Skeletal muscle tissue (tissue), 4 donors: ENCODE measurements around the gene EVC. TPM values are rescaled to one million over a fixed set of nuclear protein-coding genes. Genes with fewer than 3 reads are reported as not detected.
"Not testable (repeated sequence)": the region's sequence is repeated elsewhere in the genome, so short reads cannot be mapped to it uniquely, and the experiment has no call there.

Source experiments
- H3K27ac ChIP-seq: one replicate; pipeline ENCODE4 v1.7.0; 2013; ENCODE audit warnings: mild to moderate bottlenecking, low read depth, low read length, inconsistent platforms
- H3K27me3 ChIP-seq, 3 donors: one replicate each; pipeline ENCODE4 v1.7.0; 2013; ENCODE audit warnings: low read length in 3 of 3; ENCODE audit not compliant: control insufficient read depth in 3 of 3, insufficient read depth in 3 of 3
- H3K36me3 ChIP-seq, 3 donors: one replicate each; pipeline ENCODE4 v1.7.0; 2013; ENCODE audit warnings: low read length in 3 of 3; ENCODE audit not compliant: control insufficient read depth in 3 of 3, insufficient read depth in 3 of 3
- H3K4me1 ChIP-seq, 3 donors: one replicate each; pipeline ENCODE4 v1.7.0; 2013; ENCODE audit warnings: low read length in 3 of 3, mild to moderate bottlenecking in 3 of 3; ENCODE audit not compliant: control insufficient read depth in 3 of 3, insufficient read depth in 3 of 3
- H3K4me3 ChIP-seq, 3 donors: one replicate each; pipeline ENCODE4 v1.7.0; 2013; ENCODE audit warnings: low read length in 3 of 3
- H3K9ac ChIP-seq, 3 donors: one replicate each; pipeline ENCODE4 v1.7.0; 2013; ENCODE audit warnings: low read length in 3 of 3, mild to moderate bottlenecking in 3 of 3, moderate library complexity in 2 of 3, low read depth in 1 of 3
- H3K9me3 ChIP-seq, 3 donors: one replicate each; pipeline ENCODE4 v1.7.0; 2013; ENCODE audit warnings: low read length in 3 of 3; ENCODE audit not compliant: control insufficient read depth in 3 of 3
- total RNA-seq: library from RNA; depleted of rRNA; stranded (reverse); fragments of >200 nt; gene quantifications from one replicate; pipeline ENCODE4 v1.2.3, GENCODE V29; 2014
- donor health status: Osteomylitis.

The EVC gene
- total RNA-seq, 1 donor from 2014 or later, result 19.8 TPM

- H3K4me1 ChIP-seq, result no peaks in the 10 kb centered on the region
- no peaks in the 10 kb centered on the region for H3K27me3 ChIP-seq
- no peak overlapping the region for H3K27ac ChIP-seq
- H3K4me3 ChIP-seq, result no peak overlapping the region
- H3K9ac ChIP-seq, result no peak overlapping the region
- H3K36me3 ChIP-seq, result peaks cover 2 to 7% (median 3%) of the 10 kb centered on the region in 3 donors
- H3K9me3 ChIP-seq, result peaks cover 0 to 3% (median 2%) of the 10 kb centered on the region in 3 donors
Measured at GRCh38 chr4:5721923-5722322, 10.9 kb downstream of the EVC start.

- Histone ChIP-seq H3K9me3 (peaks cover 0 to 3% (median 2%) of the 10 kb centered on the region in 3 donors), H3K9ac (no peak overlapping the region), H3K4me1 (no peaks in the 10 kb centered on the region), H3K4me3 (no peak overlapping the region), H3K27ac (no peak overlapping the region), H3K36me3 (peaks cover 2 to 7% (median 3%) of the 10 kb centered on the region in 3 donors), H3K27me3 (no peaks in the 10 kb centered on the region)
Measured at GRCh38 chr4:5722328-5722727, 11.3 kb downstream of the EVC start.

GRCh38 chr4:5724377-5724776 lies 13.4 kb downstream of the EVC start:
- Histone ChIP-seq H3K36me3 (peaks cover 2 to 7% (median 4%) of the 10 kb centered on the region in 3 donors), H3K27me3 (no peaks in the 10 kb centered on the region), H3K4me1 (no peaks in the 10 kb centered on the region), H3K9me3 (peaks cover 0 to 3% (median 2%) of the 10 kb centered on the region in 3 donors), H3K4me3 (no peak overlapping the region), H3K9ac (no peak overlapping the region), H3K27ac (no peak overlapping the region)

GRCh38 chr4:5728412-5728811 lies 17.4 kb downstream of the EVC start:
- H3K36me3 ChIP-seq, result peaks cover 3 to 13% (median 6%) of the 10 kb centered on the region in 3 donors
- H3K9me3 ChIP-seq, H3K27me3 ChIP-seq, H3K4me3 ChIP-seq, H3K4me1 ChIP-seq, H3K27ac ChIP-seq, H3K9ac ChIP-seq: not testable (repeated sequence)

GRCh38 chr4:5730436-5730835 lies 19.4 kb downstream of the EVC start:
- Histone ChIP-seq H3K9me3 (peaks cover 0 to 3% (median 0%) of the 10 kb centered on the region in 3 donors), H3K36me3 (peaks cover 3 to 14% (median 6%) of the 10 kb centered on the region in 3 donors), H3K27me3 (no peaks in the 10 kb centered on the region), H3K9ac (no peak overlapping the region), H3K27ac (no peak overlapping the region), H3K4me1 (no peaks in the 10 kb centered on the region), H3K4me3 (no peak overlapping the region)

- Histone ChIP-seq H3K4me3 (no peak overlapping the region), H3K36me3 (peaks cover 6 to 16% (median 6%) of the 10 kb centered on the region in 3 donors), H3K27me3 (no peaks in the 10 kb centered on the region), H3K27ac (no peak overlapping the region), H3K9ac (no peak overlapping the region), H3K9me3 (no peaks in the 10 kb centered on the region), H3K4me1 (no peaks in the 10 kb centered on the region)
Measured at GRCh38 chr4:5730993-5731990, 20.3 kb downstream of the EVC start.

- Histone ChIP-seq H3K9me3 (no peaks in the 10 kb centered on the region), H3K27me3 (no peaks in the 10 kb centered on the region), H3K27ac (no peak overlapping the region), H3K9ac (no peak overlapping the region), H3K36me3 (peaks cover 6 to 16% (median 6%) of the 10 kb centered on the region in 3 donors), H3K4me1 (no peaks in the 10 kb centered on the region), H3K4me3 (no peak overlapping the region)
Measured at GRCh38 chr4:5732158-5732557, 21.2 kb downstream of the EVC start.

GRCh38 chr4:5734853-5735252 lies 23.9 kb downstream of the EVC start:
- Histone ChIP-seq H3K27me3 (no peaks in the 10 kb centered on the region), H3K27ac (no peak overlapping the region), H3K36me3 (peaks cover 3 to 16% (median 5%) of the 10 kb centered on the region in 3 donors), H3K9ac (no peak overlapping the region), H3K4me1 (no peaks in the 10 kb centered on the region), H3K9me3 (no peaks in the 10 kb centered on the region), H3K4me3 (no peak overlapping the region)

- no peak overlapping the region for H3K9ac ChIP-seq
- no peak overlapping the region for H3K27ac ChIP-seq
- H3K4me3 ChIP-seq, result no peak overlapping the region
- H3K36me3 ChIP-seq, result peaks cover 3 to 16% (median 4%) of the 10 kb centered on the region in 3 donors
- H3K27me3 ChIP-seq, result no peaks in the 10 kb centered on the region
- no peaks in the 10 kb centered on the region for H3K9me3 ChIP-seq
- no peaks in the 10 kb centered on the region for H3K4me1 ChIP-seq
Measured at GRCh38 chr4:5735463-5735862, 24.5 kb downstream of the EVC start.

- Histone ChIP-seq H3K4me1 (no peaks in the 10 kb centered on the region), H3K9ac (no peak overlapping the region), H3K4me3 (no peak overlapping the region), H3K9me3 (no peaks in the 10 kb centered on the region), H3K36me3 (peaks cover 0 to 16% (median 10%) of the 10 kb centered on the region in 3 donors), H3K27ac (no peak overlapping the region), H3K27me3 (no peaks in the 10 kb centered on the region)
Measured at GRCh38 chr4:5738061-5738460, 27.1 kb downstream of the EVC start.
